ENCODE measurements around the gene TCAF1.

Gene TCAF1

DNA sequence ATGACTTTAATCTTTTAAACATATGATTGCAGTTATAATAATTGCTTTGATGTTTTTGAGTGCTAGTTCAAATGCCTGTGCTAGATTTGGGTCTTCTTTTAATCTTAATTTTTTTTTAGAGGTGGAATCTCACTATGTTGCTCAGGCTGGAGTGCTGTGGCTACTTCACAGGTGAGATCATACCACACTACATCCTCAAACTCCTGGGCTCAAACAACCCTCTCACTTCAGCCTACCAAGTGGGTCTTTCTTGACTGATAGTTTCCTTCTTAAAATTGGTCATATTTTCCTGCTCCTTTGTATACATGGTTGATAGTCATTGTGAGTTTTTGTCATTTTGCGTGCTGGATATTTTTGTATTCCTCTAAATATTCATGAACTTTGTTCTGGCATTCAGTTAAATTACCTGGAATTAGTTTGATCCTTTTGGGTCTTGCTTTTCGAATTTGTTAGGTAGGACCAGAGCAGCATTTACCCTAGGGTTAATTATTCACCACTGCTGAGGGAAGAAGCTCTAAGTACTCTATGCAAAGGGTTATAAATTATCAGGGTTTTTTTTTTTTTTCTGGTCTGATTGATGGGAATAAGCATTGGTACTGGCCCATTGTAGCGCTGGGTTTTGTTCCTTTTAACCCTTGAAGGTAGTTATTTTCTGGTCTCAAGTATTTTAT lies 12.1 kb upstream of the TCAF1 start:
- DNase-seq (ENCODE audit: low read depth), result no peak
- H3K4me3 ChIP-seq (ENCODE audit: low read depth, low read length), result no peak overlapping the region
- TF ChIP-seq, protein P1, sequence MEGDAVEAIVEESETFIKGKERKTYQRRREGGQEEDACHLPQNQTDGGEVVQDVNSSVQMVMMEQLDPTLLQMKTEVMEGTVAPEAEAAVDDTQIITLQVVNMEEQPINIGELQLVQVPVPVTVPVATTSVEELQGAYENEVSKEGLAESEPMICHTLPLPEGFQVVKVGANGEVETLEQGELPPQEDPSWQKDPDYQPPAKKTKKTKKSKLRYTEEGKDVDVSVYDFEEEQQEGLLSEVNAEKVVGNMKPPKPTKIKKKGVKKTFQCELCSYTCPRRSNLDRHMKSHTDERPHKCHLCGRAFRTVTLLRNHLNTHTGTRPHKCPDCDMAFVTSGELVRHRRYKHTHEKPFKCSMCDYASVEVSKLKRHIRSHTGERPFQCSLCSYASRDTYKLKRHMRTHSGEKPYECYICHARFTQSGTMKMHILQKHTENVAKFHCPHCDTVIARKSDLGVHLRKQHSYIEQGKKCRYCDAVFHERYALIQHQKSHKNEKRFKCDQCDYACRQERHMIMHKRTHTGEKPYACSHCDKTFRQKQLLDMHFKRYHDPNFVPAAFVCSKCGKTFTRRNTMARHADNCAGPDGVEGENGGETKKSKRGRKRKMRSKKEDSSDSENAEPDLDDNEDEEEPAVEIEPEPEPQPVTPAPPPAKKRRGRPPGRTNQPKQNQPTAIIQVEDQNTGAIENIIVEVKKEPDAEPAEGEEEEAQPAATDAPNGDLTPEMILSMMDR (IDR thresholded peaks at IDR 0.05; ENCODE audit: insufficient read depth, low read depth, low read length, missing control alignments), result no peak

DNA sequence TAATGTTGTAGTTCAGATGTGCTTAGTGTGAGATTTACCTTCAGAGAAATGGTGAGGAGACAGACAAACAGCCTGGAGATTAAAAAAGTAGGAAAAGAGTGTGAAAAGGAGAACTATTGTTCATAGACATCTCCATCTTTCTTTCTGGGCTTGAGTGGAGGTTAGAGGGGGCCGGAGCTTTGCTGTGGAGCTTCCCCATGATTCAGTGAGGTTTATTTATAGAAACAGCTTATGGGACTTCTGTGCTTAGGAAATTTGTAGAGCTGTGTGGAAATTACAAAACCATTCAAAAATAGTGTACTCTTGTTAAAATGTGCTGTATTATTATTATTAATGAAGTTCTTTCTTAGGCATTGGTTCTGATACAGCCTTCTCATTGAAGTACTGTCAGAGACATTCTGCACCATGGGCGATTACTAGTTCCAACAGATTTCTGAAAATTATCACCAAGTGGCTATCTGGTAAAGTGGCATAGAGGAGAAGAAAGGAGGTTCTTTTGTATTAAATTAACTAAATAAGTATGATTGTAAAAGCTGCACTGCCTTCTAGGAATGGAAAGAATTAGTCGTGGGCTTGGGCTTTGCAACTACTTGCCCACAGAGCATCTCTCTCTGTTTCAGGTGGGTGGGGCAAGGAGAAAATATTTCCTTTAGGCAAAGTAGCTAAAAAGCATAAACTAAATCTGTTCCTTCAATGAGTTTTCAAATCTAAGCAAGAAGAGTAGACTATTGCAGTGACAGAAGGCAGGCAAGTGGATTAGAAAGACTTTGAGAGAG lies 8.7 kb upstream of the TCAF1 start:
- TF ChIP-seq, protein P1 (IDR thresholded peaks at IDR 0.05; ENCODE audit: insufficient read depth, low read depth, low read length, missing control alignments), result no peak
- DNase-seq (ENCODE audit: low read depth), result no peak
- H3K4me3 ChIP-seq (ENCODE audit: low read depth, low read length), result no peak overlapping the region

DNA sequence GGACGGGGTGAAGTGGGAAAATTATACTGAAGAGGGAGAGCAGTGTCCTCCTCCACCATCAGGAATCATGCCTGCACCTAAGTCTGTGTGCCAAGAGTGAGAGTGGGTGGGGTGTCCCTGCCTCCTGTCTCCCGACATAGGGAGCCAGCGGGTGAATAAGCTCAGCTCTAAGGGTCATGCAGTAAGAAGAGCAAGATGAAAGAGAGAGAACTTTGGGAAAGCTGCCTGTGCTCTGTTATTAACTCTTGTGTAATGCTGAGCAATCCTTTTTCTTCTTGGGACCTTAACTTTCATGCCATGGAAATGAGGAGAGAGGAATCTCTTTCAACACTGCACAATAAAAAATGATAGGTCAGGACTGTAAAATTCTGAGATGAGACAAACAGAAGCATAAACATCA lies 7.9 kb upstream of the TCAF1 start:
- DNase-seq (ENCODE audit: low read depth), result no peak
- no peak overlapping the region for H3K4me3 ChIP-seq (ENCODE audit: low read depth, low read length)
- TF ChIP-seq, protein P1 (IDR thresholded peaks at IDR 0.05; ENCODE audit: insufficient read depth, low read depth, low read length, missing control alignments), result no peak

DNA sequence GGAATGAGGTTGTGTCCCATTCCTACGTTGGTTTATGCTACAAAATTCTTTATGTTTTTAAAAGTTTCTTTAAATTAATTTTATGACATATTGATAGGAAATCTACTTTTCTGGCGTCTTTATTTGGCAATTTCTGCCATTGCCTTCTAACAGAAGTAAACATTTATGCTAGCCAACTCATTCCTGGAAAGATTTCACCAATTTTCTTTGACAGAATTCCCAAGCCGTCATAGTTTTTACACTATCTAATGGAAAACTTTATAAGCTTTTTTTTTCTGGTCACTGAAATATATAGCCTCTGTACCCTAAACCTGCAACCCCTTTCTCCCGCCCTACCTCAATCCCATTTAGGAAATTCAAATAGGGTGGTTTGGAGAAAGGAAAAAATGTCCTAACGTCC lies 6.1 kb upstream of the TCAF1 start:
- DNase-seq (ENCODE audit: low read depth), result no peak
- TF ChIP-seq, protein P1 (IDR thresholded peaks at IDR 0.05; ENCODE audit: insufficient read depth, low read depth, low read length, missing control alignments), result no peak

DNA sequence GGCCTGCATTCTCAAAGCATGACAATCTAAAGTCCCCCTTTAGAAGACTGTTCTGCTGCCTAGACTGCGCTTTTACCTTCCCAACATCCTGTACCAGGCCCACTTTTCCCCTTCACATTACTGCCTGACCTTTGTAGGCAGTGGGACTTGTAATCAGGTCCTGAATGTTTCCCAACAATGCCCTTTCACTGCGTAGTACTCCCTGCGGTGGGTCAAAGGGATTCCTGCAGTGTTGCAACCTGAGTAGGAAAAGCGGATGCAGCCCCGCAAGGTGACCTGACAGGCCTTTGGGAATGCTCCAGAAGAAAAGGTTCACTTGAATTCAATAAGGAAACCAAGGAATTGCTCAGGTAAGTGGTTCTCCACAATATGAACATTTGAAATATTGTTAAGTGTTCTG lies 4.9 kb upstream of the TCAF1 start:
- DNase-seq (ENCODE audit: low read depth), result no peak
- TF ChIP-seq, protein P1 (IDR thresholded peaks at IDR 0.05; ENCODE audit: insufficient read depth, low read depth, low read length, missing control alignments), result no peak
- H3K4me3 ChIP-seq (ENCODE audit: low read depth, low read length), result no peak overlapping the region

More for the DNA sequence above, 6.1 kb upstream of the TCAF1 start:
- no peak overlapping the region for H3K4me3 ChIP-seq (ENCODE audit: low read depth, low read length)

DNA sequence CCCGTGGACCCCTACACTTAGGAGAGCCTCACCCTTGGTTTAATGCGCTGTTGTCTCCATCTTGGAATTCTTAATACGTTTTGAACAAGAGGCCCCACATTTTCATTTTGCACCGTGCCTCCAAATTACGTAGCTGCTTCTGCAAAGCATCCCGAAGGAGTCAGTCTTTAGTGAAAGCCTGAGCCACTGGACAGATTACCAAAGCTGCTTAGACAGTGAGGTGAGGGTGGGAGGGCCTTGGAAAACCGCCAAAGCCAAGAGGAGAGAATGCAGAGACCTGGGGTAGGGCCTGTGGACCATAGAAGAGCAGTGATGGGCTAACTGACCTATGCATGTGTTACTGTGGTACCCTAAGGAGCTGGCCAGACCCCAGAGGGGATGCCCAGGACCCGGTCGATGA lies 4.2 kb upstream of the TCAF1 start:
- DNase-seq (ENCODE audit: low read depth), result no peak
- no peak overlapping the region for H3K4me3 ChIP-seq (ENCODE audit: low read depth, low read length)
- TF ChIP-seq, protein P1 (IDR thresholded peaks at IDR 0.05; ENCODE audit: insufficient read depth, low read depth, low read length, missing control alignments), result no peak

Data from GM12865 (cell line).